Measurements from ENCODE around the gene HPX. TPM values are rescaled to one million over a fixed set of nuclear protein-coding genes. Genes with fewer than 3 reads are reported as not detected.

The HPX gene
- total and polyA plus RNA-seq, 4 donors: 0.46 to 3.5 (median 1.8) TPM

GRCh38 chr11:6410695-6411430 is 29.9 kb downstream of the HPX start:
- no peak for DNase-seq
- 96% methylated on average over 22 to 23 of the region's 23 CpGs for WGBS, 2 donors
- H3K4me1 ChIP-seq (ENCODE audit: control insufficient read depth in 5 of 5, insufficient read depth in 5 of 5, low read length in 5 of 5): peaks cover 0 to 2% (median 0%) of the 10 kb centered on the region in 5 donors
- H3K4me3 ChIP-seq: no peak overlapping the region
- no peaks in the 10 kb centered on the region for H3K27me3 ChIP-seq (ENCODE audit: control insufficient read depth in 3 of 3, insufficient read depth in 3 of 3, low read length in 2 of 3)
- H3K36me3 ChIP-seq (ENCODE audit: control insufficient read depth in 4 of 4, insufficient read depth in 4 of 4, low read length in 4 of 4): peaks cover 0 to 9% (median 4%) of the 10 kb centered on the region in 4 donors
- H3K9me3 ChIP-seq (ENCODE audit: control insufficient read depth in 4 of 4, insufficient read depth in 3 of 4, low read length in 3 of 4): no peaks in the 10 kb centered on the region
- TF ChIP-seq, protein P1, sequence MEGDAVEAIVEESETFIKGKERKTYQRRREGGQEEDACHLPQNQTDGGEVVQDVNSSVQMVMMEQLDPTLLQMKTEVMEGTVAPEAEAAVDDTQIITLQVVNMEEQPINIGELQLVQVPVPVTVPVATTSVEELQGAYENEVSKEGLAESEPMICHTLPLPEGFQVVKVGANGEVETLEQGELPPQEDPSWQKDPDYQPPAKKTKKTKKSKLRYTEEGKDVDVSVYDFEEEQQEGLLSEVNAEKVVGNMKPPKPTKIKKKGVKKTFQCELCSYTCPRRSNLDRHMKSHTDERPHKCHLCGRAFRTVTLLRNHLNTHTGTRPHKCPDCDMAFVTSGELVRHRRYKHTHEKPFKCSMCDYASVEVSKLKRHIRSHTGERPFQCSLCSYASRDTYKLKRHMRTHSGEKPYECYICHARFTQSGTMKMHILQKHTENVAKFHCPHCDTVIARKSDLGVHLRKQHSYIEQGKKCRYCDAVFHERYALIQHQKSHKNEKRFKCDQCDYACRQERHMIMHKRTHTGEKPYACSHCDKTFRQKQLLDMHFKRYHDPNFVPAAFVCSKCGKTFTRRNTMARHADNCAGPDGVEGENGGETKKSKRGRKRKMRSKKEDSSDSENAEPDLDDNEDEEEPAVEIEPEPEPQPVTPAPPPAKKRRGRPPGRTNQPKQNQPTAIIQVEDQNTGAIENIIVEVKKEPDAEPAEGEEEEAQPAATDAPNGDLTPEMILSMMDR (IDR thresholded peaks at IDR 0.05; ENCODE audit: control extremely low read depth, extremely low read depth): no peak
- no peak overlapping the region for H3K9ac ChIP-seq (ENCODE audit: insufficient read depth in 1 of 2, low read length in 2 of 2)
- ATAC-seq (ENCODE audit: insufficient read depth, low FRiP score): no peak
- no peak overlapping the region for H3K27ac ChIP-seq (ENCODE audit: low read depth in 1 of 2, low read length in 1 of 2)

DNA sequence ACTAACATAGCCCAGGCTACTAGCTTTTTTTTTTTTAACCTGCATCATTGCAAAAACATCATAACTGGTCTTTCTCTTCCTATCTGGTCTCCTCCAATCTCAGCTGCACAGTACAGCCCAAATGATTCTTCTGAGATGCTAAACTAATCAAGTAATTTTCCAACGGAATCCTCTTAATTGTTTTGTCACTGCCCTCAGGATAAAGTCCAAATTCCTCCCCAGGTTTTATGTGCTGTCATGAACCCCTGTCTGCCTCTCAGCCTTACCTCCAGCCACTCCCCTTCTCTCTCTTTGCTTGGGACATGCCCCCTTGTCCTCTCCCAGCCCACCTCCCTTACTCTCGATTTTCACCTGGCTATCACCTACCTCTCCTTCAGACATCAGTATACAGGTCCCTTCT is 34.4 kb downstream of the HPX start:
- peaks cover 0 to 2% (median 0%) of the 10 kb centered on the region in 5 donors for H3K4me1 ChIP-seq (ENCODE audit: control insufficient read depth in 5 of 5, insufficient read depth in 5 of 5, low read length in 5 of 5)
- H3K4me3 ChIP-seq: no peak overlapping the region
- no peaks in the 10 kb centered on the region for H3K27me3 ChIP-seq (ENCODE audit: control insufficient read depth in 3 of 3, insufficient read depth in 3 of 3, low read length in 2 of 3)
- 51 to 74% methylated on average over 2 of the region's 2 CpGs for WGBS, 2 donors
- ATAC-seq (ENCODE audit: insufficient read depth, low FRiP score): no peak
- no peak overlapping the region for H3K27ac ChIP-seq (ENCODE audit: low read depth in 1 of 2, low read length in 1 of 2)
- H3K9me3 ChIP-seq (ENCODE audit: control insufficient read depth in 4 of 4, insufficient read depth in 3 of 4, low read length in 3 of 4): no peaks in the 10 kb centered on the region
- peaks cover under 1 to 16% (median 7%) of the 10 kb centered on the region in 4 donors for H3K36me3 ChIP-seq (ENCODE audit: control insufficient read depth in 4 of 4, insufficient read depth in 4 of 4, low read length in 4 of 4)
- no peak for DNase-seq
- H3K9ac ChIP-seq (ENCODE audit: insufficient read depth in 1 of 2, low read length in 2 of 2): no peak overlapping the region
- TF ChIP-seq, protein P1 (IDR thresholded peaks at IDR 0.05; ENCODE audit: control extremely low read depth, extremely low read depth): no peak

DNA sequence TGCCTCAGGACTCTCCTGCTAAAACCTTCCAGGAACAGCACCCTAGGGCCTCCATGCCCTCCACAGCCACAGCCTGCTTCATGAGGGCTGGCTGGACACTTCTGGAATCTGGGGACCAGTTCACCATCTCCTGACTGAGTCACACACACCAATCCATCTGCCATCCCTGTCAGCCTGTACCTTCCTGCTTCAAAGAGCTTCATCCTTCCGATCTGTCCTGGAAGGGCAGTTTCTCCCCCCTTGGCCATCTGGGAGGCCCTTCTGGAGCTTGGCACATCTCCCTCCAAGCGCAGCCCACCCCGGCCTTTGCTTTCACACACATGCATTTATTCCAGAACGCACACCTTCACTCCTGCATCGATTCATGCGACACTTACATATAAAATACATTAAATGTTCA is 34.9 kb downstream of the HPX start:
- ATAC-seq (ENCODE audit: insufficient read depth, low FRiP score): no peak

More for the DNA sequence above, 34.9 kb downstream of the HPX start:
- H3K4me3 ChIP-seq: no peak overlapping the region
- no peaks in the 10 kb centered on the region for H3K27me3 ChIP-seq (ENCODE audit: control insufficient read depth in 3 of 3, insufficient read depth in 3 of 3, low read length in 2 of 3)
- no peak for DNase-seq
- WGBS, 2 donors: 95 to 98% methylated on average over 6 of the region's 6 CpGs
- TF ChIP-seq, protein P1 (IDR thresholded peaks at IDR 0.05; ENCODE audit: control extremely low read depth, extremely low read depth): no peak
- H3K9ac ChIP-seq (ENCODE audit: insufficient read depth in 1 of 2, low read length in 2 of 2): no peak overlapping the region
- peaks cover 0 to 2% (median 0%) of the 10 kb centered on the region in 5 donors for H3K4me1 ChIP-seq (ENCODE audit: control insufficient read depth in 5 of 5, insufficient read depth in 5 of 5, low read length in 5 of 5)
- H3K36me3 ChIP-seq (ENCODE audit: control insufficient read depth in 4 of 4, insufficient read depth in 4 of 4, low read length in 4 of 4): peaks cover 5 to 16% (median 7%) of the 10 kb centered on the region in 4 donors
- no peaks in the 10 kb centered on the region for H3K9me3 ChIP-seq (ENCODE audit: control insufficient read depth in 4 of 4, insufficient read depth in 3 of 4, low read length in 3 of 4)
- H3K27ac ChIP-seq (ENCODE audit: low read depth in 1 of 2, low read length in 1 of 2): no peak overlapping the region
